Stimulated activated CD8-positive, alpha-beta memory T cell treated with anti-CD3 and anti-CD28 coated beads, Interleukin-7, amount 100 ng/mL, for 48 hours (primary cell): ENCODE data around the gene IGFN1.
"Not testable (repeated sequence)": the region's sequence is repeated elsewhere in the genome, so short reads cannot be mapped to it uniquely, and the experiment has no call there.

ENCODE experiments used
- DNase-seq, 2 donors: peaks; one replicate each; pipeline ENCODE4 v3.0.0-alpha.2; 2020; ENCODE audit warnings: low read depth in 1 of 2; ENCODE audit errors: extremely low read depth in 1 of 2

Gene IGFN1

DNA sequence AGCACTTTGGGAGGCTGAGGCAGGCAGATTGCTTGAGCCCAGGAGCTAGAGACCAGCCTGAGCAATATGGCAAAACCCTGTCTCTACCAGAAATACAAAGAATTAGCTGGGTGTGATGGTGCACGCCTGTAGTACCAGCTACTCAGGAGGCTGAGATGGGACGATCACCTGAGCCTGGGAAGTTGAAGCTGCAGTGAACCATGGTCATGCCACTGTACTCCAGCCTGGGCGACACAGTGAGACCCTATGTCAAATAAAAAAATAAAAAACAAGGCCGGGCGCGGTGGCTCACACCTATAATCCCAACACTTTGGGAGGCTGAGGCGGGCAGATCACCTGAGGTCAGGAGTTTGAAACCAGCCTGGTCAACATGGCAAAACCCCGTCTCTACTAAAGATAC is 27.6 kb upstream of the IGFN1 start:
- DNase-seq: not testable (repeated sequence)

DNA sequence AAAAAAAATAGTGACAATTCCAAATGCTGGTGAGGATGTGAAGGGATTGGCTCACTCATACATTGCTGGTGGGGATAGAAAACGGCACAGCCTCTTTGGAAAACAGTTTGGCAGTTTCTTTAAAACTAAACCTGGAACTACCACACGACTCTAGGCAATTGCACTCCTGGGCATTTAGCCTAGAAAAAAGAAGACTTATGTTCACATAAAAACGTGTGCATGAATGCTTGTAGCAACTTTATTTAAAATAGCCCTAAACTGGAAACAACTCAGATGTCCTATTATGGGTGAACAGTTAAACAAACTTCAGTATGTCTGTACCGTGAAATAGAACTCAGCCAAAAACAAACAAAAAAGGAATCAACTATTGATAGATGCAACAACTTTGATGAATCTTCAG is 26.9 kb upstream of the IGFN1 start:
- no peak for DNase-seq

DNA sequence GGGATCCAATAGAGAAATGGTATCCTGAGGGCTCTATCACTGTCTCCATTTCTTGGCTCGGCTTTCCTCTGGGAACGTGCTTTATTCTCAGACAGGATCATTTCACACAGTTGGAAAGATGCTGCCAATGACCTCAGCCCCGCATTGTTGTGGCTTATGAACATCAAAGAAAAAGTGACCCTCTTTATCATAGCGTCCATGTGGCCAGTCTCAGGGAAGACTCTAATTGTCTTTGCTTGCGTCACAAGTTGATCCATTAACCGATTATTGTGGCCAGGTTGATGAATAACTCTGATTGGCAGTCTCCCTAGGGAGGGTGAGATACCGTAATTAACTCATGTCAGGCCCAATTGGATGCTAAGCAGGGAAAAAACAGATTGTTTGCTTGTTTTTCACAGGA is 26.0 kb upstream of the IGFN1 start:
- no peak for DNase-seq

DNA sequence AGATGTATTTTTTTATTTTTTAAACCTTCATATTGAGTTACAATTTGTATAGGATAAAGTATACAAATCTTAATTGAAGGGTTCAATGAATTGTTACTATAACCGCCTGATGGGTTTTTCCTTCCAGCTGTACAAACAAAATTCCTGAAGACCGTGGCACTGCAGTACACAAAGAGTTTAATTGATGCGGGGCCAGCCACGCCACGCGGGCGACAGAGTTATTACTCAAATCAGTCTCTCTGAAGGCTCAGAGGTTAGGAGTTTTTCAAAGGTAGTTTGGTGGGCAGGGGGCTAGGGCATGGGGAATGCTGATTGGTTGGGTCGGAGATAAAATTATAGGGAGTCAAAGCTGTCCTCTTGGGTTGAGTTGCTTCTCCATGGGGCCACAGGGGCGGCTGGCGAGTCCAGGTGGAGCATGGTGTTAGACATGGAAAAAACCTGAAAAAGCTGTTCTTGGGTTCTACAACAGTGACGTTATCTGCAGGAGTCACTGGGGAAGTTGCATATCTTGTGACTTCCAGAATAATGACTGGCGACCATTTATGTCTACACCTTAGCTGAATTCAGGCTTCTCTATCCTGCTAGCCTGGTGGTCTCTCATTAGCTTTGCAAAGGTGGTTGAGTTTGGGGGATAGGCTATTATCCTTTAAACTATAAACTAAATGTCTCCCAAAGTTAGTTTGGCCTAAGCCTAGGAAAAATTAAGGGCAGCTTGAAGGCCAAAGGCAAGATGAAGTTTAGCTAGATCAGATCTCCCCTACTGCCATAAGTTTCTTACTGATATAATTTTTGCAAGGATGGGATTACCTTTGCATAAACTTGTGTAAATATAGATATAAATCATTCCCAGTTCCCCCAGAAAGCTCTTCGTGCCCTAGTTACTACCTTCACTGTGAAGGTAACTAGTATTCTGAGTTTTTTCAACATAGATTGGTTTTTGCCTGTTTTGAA is 23.3 kb upstream of the IGFN1 start:
- no peak for DNase-seq

- DNase-seq: no peak
Measured at GRCh38 chr1:201169203-201169602, 21.4 kb upstream of the IGFN1 start.

DNA sequence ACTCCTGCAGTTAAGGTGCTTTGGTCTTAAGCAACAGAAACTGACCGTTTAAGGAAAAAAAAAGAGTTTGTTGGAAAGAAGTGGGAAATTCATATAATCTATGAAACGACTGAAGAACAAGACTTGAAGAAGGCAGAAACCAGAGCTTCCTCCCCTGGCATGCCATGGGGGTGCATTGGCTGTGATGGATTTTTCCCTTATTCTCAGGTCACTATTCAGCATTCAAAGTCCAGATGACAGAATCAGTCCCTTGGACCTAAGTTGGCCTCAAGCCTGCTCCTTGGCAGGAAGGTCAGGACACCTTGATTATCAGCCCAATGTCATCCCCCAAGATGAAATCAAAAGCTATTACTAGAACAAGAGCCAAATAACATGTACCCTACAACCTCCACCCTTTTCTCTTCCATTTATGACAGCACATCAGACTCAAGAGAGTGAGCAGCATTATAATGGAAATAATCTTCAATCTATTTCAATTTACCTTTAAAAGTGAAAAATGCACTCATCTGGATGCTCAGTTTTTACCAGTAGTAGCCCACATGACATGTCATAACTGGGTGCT is 20.6 kb upstream of the IGFN1 start:
- no peak for DNase-seq

GRCh38 chr1:201170533-201171062 is 20.0 kb upstream of the IGFN1 start:
- DNase-seq: peak; percentile 71 to 85

DNA sequence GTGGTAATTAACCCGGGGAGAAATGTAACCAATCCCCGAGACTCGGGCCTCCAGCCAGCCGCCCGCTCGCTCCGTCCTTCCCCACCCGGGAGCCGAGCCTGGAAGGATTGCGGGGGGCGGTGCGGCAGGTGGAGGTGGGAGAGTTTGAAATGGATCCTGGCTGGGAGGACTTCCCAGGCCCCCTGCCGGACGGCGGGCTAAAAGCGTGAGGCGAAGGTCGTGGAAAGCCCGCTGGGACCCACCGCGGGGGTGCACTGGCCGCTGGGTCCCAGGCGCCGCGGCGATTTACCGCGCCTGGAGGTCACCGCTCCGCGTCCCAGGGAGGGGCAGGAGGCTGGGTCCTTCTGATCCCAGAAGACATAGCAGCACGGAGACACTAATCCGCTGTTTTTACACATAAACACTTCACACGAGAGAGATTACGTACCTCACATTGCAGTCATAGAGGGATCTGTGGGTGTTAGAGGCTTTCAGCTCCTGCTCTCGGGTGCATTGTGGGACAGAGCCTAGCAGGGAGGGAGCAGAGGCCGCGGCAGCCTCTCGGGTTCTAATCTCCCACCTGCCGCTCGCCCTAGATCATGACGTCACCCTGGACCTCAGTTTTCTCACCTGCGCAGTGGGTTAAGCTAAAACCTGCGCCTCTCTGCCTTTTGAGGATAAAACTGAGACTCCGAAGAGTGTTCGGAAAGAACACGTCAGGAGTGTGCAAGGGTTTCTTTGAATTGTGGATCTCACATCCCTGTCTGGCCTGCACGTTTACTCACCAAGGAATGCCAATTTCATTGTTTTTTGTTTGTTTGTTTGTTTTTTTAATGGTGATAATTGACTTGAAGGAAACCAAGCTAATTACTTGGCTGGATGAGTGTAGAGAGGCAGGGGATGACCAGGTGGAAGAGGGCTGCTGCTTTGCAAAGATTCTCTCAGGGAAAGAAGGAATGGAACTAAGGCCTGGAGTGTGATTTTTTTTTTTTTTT is 19.3 kb upstream of the IGFN1 start:
- peak in 1 of 2 donors; percentile 68 for DNase-seq

GRCh38 chr1:201172326-201172725 is 18.3 kb upstream of the IGFN1 start:
- no peak for DNase-seq

- no peak for DNase-seq
Measured at GRCh38 chr1:201172999-201173610, 17.5 kb upstream of the IGFN1 start.

- DNase-seq: no peak
Measured at GRCh38 chr1:201173736-201174135, 16.9 kb upstream of the IGFN1 start.

GRCh38 chr1:201175820-201176500 is 14.7 kb upstream of the IGFN1 start:
- no peak for DNase-seq

DNA sequence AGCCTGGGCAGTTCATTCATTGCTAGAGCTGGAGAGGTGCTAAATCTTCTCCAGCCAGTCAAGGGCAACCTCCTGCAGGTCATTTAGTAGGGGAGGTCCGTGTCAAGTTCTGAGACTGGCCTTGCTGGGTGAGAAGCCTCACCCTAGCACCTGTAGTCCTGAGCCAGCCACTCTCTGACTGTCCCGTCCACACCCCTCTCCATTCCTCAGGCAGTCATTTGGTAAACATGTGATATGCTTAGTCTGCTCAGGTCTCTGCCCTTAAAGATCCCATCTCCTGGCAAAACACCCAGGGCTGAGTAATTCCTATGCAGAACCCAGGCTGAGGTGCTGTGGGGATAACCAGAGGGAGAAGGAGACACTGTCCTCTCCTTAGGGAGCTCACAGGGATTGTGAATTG is 13.7 kb upstream of the IGFN1 start:
- no peak for DNase-seq

- DNase-seq: no peak
Measured at GRCh38 chr1:201178718-201179117, 11.9 kb upstream of the IGFN1 start.

DNA sequence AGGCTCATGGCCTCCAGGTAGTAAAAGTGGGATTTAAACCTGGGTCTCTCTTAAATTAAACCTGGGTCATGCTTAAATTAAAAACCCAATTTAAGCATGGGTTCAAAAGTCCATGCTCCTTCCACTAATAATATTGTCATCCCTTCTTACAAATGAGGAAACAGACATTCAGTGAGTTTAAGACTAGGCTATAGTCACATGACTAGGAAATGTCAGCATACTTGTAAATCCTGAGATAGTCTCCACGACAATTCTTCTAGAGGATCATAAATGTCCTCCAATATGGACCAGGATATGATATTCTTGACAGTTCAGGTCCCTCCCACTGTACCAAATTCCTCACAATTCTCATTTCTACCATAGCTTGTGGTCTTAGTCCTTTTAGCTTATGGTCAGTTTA is 10.5 kb upstream of the IGFN1 start:
- DNase-seq: no peak

GRCh38 chr1:201180901-201181300 is 9.7 kb upstream of the IGFN1 start:
- DNase-seq: no peak

DNA sequence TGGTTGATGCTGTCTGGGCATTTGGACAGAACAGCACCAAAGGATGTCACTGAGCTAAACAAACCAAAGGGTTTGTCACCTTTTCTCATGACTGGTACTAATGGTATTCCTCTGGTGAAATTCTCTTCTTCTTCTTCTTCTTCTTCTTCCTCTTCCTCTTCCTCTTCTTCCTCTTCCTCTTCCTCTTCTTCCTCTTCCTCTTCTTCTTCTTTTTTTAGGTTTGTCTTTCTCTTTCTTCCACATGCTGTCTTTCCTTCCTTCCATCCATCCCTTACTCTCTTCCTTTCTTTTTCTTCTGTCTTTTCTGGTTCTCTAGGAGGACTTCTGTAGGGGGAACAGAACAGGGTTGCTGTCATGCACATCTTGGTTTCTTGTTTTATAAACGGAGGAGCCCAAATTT is 9.3 kb upstream of the IGFN1 start:
- no peak for DNase-seq

DNA sequence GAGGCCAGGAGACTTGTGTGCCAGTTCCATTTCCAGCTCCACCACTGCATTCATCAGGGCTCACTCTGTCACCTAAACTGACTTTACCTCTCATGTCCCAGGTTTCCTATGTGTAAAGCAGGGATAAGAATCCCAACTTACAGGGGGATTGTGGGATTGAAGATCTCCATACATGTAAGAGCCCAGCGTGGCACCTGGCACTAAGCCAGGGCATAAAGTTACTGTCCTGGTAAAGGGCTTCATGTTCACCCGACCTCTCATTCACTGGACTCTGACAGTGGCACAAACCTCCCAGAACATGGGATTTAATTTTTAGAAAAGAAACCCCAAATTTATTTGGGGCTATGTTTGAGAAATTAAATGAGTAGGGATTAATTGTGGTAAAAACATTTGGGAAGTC is 8.9 kb upstream of the IGFN1 start:
- DNase-seq: no peak

GRCh38 chr1:201183209-201183608 is 7.4 kb upstream of the IGFN1 start:
- no peak for DNase-seq

- DNase-seq: no peak
Measured at GRCh38 chr1:201183753-201184152, 6.9 kb upstream of the IGFN1 start.
